CD1c-positive myeloid dendritic cell (primary cell): ENCODE results near the gene U2SURP.

ENCODE experiments used
- DNase-seq: peaks from one replicate; pipeline ENCODE4 v3.0.0-alpha.2; 2016; ENCODE audit errors: extremely low spot score

The U2SURP gene

GRCh38 chr3:143001369-143002082 lies at the start of gene U2SURP:
TSS of gene U2SURP (plus strand) at chr3:143001570. CDS start at chr3:143001629, 59 bp downstream.
- peak; percentile 97 for DNase-seq

DNA sequence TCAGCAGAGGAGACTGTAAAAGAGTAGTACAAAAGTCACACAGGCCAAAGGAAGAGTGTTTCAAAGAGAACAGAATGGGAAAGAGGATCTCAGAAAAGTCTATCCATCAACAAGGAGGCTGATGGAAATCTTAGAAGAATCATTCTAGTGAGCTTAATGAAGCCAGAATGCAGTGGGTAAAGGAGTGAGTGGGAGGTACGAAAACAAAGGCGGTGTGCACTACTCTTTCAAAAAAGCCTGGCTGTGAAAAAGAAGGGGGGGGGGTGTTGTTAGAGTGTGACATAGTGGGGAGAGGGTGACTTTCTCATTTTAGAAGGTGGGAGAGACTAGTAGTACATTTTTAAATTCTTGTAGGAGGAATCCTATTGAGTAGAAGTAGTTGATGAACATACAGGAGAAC lies 49.6 kb upstream of the U2SURP start:
- no peak for DNase-seq

DNA sequence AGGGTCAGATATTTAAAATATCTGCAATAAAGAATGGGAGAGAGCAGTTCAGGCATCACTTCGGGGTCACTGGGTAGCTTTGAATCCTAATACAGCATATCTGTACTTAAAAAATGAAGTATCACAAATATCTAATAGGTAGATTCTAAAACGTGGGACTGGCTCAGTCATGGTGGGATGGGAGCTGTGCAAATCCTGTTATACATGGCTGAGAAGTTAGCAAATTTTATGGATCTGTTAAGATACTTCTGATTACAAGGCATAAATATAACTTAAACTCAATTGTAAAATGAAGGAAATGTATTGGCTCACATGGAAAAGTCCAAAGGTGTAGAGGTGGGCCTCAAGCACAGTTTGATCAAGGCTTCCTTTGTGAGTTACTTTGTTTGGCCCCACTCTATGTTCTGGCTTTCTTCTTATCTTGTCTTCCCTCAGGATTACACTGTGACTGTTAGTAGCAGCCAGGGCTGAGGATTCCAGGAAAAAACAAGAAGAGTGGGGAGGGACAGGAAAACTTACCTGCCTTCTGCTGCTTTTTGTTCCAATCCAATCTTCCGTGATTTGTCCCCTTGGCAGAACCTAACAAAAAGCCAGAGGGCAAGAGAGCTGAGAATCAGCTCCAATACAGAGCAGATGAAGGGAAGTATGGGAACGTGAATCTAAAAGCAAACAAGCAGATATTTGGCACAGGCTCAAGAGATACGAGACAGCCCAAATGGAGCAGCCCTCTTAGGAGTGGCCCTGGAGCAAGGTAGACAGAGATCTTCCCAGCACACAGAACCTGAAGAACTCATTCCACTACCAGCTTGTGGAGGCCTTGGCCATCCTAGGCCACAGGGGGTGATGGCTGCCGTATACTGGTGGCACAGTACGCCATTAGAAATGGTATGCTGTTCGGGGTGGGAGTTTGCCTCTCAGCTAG lies 48.8 kb upstream of the U2SURP start:
- DNase-seq = no peak

- no peak for DNase-seq
These were observed 47.9 kb upstream of the U2SURP start for GRCh38 chr3:142953443-142953842.

- DNase-seq = no peak
These were observed 42.7 kb upstream of the U2SURP start for GRCh38 chr3:142958707-142959106.

DNA sequence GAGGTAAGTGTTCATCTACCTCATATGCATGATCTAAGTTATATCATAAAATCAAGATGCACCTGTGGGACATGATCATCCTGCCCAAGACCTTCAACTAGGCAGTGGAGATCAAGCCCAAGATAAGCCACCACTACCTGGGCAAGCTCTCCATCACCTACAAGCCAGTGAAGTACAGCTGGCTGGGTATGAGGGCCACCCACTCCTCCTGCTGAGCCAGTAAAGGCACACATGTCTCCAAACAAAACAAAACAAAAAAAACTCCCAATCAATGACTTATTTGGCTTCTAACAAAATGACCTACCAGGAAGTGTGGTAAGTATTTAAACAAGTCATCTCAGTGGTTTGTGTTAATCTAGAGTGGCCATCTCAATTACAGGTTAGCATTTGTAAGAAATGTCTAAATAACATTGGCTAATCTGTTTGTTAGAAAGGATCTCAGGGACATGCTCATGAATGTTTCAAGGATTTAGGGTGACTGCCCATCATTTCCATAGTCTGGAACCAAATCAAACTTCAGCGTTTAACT lies 41.0 kb upstream of the U2SURP start:
- no peak for DNase-seq

DNA sequence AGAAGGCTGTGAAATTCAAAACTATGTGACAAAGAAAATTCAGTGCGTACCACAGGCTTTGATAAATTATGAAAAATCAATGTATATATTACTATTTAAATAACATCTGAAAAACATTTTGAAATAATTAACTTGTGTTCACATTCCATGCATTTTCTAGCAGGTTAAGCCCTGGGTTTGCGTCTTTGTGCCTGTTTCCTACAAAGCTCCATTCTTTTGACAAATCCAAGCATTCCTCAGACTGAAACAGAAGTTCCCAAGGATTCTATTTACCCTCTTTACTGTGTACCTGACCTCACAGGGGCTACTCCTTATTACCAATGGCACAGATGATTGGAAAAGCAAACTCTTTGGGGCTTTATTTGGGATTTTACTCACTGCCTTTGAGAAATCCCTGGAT lies 39.8 kb upstream of the U2SURP start:
- no peak for DNase-seq

GRCh38 chr3:142962175-142962519 lies 39.2 kb upstream of the U2SURP start:
- DNase-seq = no peak

- no peak for DNase-seq
These were observed 38.7 kb upstream of the U2SURP start for GRCh38 chr3:142962520-142963233.

- no peak for DNase-seq
These were observed 38.2 kb upstream of the U2SURP start for GRCh38 chr3:142963234-142963515.

DNA sequence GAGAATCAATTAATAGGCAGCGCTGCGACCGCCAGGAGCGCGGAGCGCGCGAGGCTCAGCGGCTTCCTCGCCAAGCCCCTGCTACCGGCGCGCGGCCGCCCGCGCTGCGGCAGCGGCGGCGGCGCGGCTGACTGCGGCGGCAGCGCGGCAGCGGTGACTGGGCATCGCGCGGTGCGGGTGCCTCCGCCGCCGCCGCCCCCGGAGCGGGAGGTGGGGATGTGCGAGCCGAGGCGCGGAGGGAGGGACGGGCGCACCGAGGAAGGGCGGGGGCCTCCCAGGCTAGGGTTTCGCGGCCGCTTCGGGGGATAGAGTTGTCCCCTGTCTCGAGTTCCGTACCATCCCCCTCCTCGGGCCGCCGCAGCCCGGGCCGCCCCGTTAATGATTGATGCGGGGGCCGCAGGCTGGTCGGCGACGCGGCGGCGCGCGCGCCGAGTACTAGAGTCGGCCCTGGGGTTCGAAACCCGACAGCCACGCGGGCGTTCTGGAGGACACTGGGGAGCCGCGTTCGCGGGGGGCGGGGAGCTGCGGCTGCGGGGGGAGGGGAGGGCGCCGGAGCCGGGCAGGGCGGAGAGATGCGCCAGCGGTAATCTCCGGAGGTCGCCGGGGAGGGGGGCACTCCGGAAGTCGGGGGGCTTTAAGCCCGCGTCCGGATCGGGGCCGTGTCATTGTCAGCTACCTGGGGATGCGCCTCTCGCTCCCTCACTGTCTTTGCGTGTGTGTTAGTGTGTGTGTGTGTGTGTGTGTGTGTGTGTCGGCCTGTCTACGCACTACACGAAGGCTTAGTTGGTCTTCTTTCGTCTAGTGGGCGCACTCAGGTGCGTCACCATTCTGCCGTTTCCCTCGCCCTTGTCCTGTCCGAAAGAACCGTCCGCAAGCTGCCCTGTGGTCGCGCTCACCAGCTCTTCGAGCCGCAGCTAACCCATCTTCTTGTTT lies 37.6 kb upstream of the U2SURP start, which contains the start of gene PAQR9:
Gene PAQR9, minus strand, starts transcription at position 159 of the 933 bp plus-strand sequence. CDS start 338 bp downstream, outside the sequence.
- no peak for DNase-seq

- no peak for DNase-seq
These were observed 35.8 kb upstream of the U2SURP start for GRCh38 chr3:142965581-142965980.

GRCh38 chr3:142966808-142967207 lies 34.6 kb upstream of the U2SURP start:
- no peak for DNase-seq

GRCh38 chr3:142968319-142969025 lies 32.9 kb upstream of the U2SURP start:
- no peak for DNase-seq

DNA sequence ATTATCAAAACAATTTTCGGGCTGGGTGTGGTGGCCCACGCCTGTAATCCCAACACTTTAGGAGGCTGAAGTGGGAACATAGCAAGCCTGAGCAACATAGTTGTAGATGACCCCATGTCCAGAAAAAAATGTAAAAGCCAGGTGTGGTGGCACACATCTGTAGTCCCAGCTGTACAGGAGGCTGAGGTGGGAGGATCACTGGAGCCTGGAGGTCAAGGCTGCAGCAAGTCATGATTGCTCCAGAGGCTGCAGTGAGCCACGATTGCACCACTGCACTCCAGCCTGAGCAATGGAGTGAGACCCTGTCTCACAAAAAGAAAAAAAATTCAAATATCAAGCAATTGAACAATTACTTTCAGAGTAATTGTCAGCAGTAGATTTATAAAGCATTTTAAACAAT lies 29.9 kb upstream of the U2SURP start:
- DNase-seq = no peak

DNA sequence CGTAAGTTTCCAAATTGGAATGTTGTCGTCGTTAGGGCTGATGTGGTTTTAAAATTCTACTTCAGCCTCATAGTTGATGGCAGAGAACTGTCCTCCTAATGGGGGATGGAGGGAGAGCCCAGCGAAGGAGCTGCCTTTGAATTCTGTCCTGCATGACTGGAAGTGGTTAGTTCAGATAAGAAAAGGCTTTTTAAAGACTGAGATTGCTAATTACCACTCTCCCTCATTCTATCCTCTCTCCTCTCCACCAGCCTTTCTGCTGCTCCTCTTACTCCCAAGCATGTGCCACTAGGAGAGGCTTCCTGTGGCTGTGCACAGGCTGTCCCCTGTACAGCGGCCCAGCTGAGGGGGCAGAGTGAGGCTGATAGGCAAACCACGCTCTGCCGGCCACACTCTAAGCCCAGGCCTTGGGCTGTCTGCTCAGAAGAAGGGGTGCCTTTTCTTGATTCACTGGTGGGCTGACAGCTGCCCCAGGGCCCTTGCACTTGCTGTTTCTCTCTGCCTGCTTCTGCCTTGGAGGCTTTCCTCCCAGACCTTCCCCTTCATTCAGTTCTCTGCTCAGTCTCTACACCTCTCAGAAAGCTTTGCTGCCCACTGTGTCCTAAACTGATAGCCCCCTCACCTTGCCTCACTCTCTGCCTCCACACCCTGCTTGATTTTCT lies 29.1 kb upstream of the U2SURP start:
- no peak for DNase-seq

- no peak for DNase-seq
These were observed 28.0 kb upstream of the U2SURP start for GRCh38 chr3:142973217-142974009.

- no peak for DNase-seq
These were observed 25.9 kb upstream of the U2SURP start for GRCh38 chr3:142975316-142975995.
